Fibroblast of skin of scalp (primary cell): Measurements from ENCODE around the gene NR0B1. TPM values are rescaled to one million over a fixed set of nuclear protein-coding genes. Genes with fewer than 3 reads are reported as not detected.

Experiments
- DNase-seq: peaks from one replicate; pipeline ENCODE4 v3.0.0-alpha.2; 2013
- polyA plus RNA-seq, 2 experiments: library from polyadenylated mRNA; unstranded; fragments of 120-200 nt; gene quantifications; one replicate each; pipeline ENCODE4 v1.2.1, GENCODE V29; 2013; ENCODE audit not compliant: insufficient read length in 2 of 2

NR0B1 gene
- polyA plus RNA-seq (2013, experiment 1 of 2; ENCODE audit: insufficient read length): not detected
- polyA plus RNA-seq (2013, experiment 2 of 2; ENCODE audit: insufficient read length): not detected

GRCh38 chrX:30309139-30309571, at the start of gene NR0B1:
NR0B1 (minus strand) TSS chrX:30309390; CDS start chrX:30309363, 27 bp downstream.
- no peak for DNase-seq

- DNase-seq: no peak
These were observed 40.8 kb upstream of the NR0B1 start for GRCh38 chrX:30349946-30350345.

DNA sequence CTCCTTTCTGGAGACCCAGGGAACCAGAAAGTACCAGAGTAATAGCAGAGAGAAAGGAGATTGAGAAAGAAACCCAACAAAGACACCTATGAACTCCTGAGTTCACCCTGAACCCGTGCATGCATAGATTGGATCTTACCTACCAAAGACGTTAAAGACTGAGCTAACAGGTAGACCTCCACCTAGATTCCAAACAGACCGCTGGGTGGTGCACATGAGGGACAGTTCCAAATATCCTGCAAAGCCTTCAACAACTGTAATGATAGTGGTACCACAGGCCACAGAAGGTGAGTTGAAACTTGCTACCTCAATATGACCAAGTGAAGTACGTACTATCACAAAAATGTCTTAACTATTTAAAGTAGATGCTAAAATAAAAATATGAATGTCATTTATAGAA, 34.0 kb upstream of the NR0B1 start:
- DNase-seq: no peak

- DNase-seq: no peak
These were observed 31.6 kb upstream of the NR0B1 start for GRCh38 chrX:30340753-30341152.

DNA sequence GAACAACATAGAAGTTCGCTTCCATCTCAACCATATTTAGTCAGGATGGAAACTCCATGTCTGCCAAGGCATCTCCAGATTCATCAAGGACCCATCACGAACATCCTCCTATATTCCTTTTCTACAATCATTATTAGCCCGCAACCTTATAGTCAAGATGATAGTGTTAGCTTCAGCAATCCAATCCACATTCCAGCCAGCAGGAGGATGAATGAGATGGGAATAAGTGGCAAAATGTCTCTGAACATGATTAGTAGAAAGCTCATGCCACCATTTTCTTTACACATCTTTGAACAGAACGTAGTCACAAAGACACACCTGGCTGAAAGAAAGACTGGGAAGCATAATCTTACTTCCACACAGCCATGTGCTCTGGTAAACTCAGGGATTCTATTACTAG, 18.6 kb upstream of the NR0B1 start:
- DNase-seq: no peak

- DNase-seq: no peak
These were observed 8.1 kb upstream of the NR0B1 start for GRCh38 chrX:30317308-30317707.

DNA sequence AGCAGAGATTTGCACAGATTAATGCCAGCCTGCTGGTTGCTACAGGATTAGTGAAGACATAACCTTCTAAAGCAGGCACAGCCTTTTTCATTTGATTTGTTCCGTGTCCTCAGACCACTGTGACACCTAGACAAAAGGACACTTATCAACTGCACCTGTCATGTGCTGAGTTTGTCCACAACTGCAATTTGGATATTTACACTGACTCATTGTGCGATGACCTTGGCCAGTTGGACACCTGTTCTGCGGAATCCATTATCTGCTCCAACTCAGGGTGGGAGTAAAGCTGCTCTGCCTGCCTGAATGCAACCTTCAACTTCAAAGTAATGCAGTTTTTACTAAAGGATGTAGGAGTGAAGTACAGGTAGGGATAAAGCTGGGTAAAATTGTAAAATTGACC, 4.1 kb upstream of the NR0B1 start:
- DNase-seq: no peak

GRCh38 chrX:30312858-30313257, 3.7 kb upstream of the NR0B1 start:
- DNase-seq: no peak

DNA sequence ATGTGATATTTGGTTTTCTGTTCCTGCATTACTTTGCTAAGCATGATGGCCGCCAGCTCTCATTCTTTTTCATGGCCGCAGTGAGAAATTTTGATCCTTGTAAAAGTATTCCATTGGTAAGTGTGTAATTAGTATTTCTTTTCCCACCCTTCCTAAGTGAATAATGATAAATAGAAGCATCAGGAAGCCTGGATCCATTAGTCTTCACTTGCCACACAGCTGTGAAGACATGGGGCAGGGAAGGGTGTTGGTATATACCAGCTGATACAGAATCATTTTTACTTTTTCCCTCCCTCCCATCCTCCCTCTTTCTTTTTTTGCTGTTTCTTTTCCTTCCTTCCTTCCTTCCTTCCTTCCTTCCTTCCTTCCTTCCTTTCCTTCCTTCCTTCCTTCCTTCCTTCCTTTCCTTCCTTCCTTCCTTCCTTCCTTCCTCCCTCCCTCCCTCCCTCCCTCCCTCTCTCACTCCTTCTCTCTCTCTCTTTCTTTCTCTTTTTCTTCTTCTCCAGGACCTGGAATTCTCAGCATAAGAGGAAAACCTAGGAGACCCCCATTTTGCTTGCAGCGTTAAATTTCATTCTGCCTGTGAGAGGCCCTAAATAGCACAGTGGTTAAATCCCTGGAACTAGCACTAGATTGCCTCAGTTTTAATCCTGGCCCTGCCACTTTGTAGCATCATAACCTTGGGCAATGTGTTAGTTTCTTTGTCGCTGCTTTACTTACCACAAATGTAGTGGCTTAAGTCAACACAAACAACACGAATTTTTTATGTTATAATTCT, 1.4 kb upstream of the NR0B1 start:
- no peak for DNase-seq

GRCh38 chrX:30308263-30309138, 689 bp downstream of the NR0B1 start:
- peak; percentile 12 for DNase-seq

- DNase-seq: no peak
These were observed 1.7 kb downstream of the NR0B1 start for GRCh38 chrX:30307466-30307865.

- no peak for DNase-seq
These were observed 4.3 kb downstream of the NR0B1 start for GRCh38 chrX:30304866-30305265.

DNA sequence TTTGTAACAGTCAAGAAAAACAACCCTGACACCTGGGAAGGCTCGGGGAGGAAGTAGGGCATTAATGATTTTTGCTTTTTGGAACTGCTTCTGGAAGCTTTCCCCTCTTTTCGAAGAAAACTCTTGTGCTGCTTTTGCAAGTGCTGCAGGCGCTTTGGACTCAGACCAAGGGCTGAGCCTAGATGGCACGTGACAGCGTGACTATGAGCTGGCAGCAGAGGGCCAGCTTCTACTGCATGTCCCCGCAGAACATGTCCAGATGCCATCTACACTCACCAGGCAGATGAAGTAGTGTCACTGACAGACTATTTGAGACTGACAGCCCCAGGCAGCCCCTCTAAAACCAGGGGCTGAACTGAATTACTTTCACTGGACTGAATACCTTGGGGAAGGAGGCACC, 6.2 kb downstream of the NR0B1 start:
- DNase-seq: peak; percentile 18

DNA sequence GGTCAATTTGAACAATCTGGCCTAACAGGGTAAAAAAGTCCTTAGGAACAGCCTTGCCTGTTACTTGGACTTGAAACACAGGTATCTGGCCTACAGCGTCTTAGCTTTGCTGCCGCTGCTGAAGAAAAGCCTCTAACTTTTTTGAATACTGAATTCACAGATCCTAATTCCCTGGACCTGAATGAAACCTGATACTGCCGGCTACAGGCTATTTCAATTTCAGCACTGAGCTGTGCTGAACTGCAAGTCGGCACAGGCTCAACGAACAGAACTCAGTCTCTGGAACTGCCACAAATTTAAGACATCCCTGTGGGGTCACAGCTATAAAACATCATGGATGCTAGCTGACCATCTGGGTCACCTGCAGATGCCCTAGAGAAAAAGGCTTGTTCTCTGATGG, 7.2 kb downstream of the NR0B1 start:
- peak; percentile 17 for DNase-seq

DNA sequence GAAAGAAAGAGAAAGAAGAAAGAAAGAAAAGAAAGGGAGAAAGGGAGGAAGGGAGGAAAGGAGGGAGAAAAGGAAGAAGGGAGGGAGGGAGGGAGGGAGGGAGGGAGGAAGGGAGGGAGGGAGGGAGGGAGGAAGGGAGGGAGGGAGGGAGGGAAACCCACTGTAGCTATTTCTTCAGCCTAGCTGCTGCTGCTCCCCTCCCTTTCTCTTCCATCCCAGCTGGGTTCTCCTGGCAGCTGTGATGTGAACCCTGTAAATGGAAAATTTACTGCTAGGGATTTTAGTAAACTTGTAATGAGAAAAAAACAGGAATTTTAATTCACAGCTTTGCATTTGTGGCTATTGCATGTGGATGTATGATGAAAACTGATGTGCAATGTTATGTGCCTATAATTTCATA, 8.0 kb downstream of the NR0B1 start:
- DNase-seq: no peak

- no peak for DNase-seq
These were observed 12.6 kb downstream of the NR0B1 start for GRCh38 chrX:30296408-30297254.

DNA sequence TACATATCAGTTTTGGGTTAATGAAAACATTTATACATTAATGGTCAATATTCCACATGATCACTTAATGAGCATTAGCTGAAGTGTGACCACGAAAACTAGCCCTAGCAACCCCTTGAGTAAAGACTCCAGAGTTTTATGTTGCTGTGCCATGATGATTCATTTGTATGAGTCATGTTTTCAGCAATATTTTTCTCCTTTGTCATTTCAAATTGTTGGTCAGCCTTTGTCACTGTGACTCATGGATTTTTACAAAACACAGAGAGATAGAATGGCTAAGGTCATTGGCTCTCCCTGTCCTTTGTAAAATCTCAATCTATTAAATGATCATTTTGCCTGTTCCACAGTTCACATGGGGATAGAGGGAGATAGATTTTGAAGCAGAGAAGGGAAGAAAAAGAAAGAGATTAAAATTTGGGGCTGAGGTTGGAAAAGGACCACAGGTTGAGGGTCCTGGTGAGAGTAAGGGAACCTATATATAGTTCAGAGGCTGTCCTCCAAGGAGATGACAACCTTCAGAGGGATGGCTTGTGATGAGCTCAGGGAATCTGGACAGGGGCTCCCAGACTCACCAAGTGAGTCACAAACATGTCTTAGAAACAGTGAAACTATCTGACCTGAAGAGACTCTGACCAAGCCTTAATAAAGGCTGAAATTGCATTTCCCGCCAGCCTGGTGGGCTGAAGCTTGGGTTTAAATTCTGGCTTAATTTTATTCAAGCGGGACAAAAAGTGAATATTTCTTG, 25.6 kb downstream of the NR0B1 start:
- peak; percentile 87 for DNase-seq

DNA sequence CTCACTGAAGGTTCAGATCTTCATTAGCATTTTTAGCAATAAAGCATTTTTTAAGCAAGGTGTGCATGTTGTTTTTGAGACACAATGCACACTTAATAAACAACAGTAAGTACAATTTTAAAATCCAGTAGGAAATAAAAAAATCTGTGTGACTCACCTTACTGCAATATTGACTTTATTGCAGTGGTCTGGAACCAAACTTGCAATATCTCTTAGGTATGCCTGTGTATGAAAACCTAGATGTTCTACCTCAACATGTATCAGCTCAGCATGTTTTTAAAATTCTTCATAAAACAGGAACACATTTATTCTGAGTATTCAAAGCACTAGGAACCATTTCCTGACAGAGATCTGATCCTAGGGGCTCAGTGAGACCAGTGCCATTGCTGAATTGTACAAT, 26.7 kb downstream of the NR0B1 start:
- no peak for DNase-seq

GRCh38 chrX:30280428-30280827, 28.8 kb downstream of the NR0B1 start:
- no peak for DNase-seq

GRCh38 chrX:30278365-30278764, 30.8 kb downstream of the NR0B1 start:
- DNase-seq: no peak

DNA sequence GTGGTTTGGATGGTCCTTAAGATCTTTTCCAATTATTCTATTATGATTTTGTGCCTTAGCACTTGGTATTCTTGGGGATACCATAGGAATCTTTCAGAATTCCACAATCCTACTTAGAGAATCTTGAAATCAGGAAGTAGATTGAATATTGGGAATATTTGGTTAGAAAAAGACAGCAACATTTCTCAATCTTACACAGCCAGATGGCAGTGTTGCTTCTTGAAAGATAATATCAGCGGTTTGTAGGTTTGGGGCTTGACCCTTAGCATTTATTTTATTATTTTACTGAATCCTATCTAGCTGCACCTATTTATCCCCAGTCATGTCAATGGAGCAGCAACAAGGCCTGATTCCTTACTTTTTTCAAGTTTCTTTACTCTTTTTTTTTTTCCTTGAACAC, 33.7 kb downstream of the NR0B1 start:
- peak; percentile 14 for DNase-seq

DNA sequence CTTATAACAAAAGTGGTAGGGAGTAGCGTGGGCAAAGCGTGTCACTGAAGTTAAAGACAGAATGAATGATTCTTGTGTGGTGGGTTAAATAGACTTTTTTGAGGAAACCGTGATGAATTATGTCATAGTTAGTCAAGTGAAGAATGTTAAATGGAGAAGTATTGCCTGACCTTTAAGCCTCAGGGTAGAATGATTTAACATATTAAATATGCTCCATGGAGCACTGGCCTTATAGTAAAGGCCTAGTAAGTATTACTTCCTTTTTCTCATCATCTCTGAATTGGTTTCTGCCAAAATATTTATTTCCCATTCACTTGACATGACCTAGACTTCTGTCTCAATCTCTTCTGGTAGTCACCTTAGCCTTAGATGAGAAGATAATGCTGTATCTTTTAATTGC, 38.6 kb downstream of the NR0B1 start:
- no peak for DNase-seq
